GM19240 (cell line): ENCODE results near the gene SPATA2.
"Not testable (repeated sequence)": the region's sequence is repeated elsewhere in the genome, so short reads cannot be mapped to it uniquely, and the experiment has no call there.

Experiments
- DNase-seq: peaks from one replicate; pipeline ENCODE4 v3.0.0; 2011; ENCODE audit warnings: low spot score; ENCODE audit not compliant: insufficient read length

Gene SPATA2

DNA sequence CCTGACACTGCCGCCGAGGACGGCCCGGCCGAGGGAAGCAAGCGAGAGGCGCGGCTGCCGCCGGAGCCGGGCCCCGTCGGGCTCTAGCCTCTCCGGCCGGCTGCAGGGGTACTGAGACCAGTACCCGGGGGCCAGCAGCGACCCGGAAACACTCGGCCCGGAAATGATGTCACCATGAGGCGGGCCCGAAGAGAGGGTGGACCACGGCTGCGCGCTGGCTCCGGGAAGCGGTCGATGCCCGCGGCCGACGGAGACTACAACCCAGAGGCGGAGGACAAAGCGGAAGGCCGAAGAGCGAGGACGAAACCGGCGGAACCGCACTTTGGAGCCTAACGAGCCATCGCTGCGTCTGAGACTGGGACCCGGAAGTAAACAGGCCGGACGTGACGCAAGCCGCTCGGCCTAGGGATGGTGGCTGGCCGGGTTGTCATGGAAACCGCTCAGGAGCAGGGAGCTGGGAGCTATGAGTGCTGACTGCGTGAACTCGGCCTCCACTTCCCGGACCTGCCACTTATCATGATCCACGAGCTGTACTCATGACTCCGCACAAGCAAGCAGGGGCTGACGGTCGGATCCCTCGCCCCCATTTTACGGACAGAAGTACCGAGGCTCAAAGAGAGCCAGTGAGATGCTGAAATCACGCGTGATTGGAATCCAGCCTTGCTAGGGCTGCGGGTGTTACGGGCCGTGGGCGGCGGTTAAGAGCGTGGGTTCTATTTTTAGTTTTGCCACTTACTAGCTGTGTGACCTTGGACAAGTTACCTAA lies at the start of gene SPATA2:
Gene SPATA2 (minus strand): TSS at position 150 of the 766 bp plus-strand sequence. CDS start 7,039 bp downstream, outside the sequence.
- peak; percentile 95 for DNase-seq

- DNase-seq = no peak
Measured at GRCh38 chr20:49961413-49961812, 46.1 kb upstream of the SPATA2 start.

- DNase-seq = not testable (repeated sequence)
Measured at GRCh38 chr20:49957089-49957938, 42.0 kb upstream of the SPATA2 start.

DNA sequence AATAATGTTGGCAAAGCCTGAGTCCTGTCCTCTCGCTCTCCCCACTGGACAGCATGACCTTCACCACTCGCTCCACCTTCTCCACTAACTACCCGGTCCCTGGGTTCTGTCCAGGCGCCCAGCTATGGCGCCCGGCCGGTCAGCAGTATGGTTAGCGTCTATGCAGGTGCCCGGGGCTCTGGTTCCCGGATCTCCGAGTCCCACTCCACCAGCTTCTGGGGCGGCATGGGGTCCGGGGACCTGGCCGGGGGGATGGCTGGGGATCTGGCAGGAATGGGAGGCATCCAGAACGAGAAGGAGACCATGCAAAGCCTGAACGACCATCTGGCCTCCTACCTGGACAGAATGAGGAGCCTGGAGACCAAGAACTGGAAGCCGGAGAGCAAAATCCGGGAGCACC lies 41.4 kb upstream of the SPATA2 start:
- no peak for DNase-seq

DNA sequence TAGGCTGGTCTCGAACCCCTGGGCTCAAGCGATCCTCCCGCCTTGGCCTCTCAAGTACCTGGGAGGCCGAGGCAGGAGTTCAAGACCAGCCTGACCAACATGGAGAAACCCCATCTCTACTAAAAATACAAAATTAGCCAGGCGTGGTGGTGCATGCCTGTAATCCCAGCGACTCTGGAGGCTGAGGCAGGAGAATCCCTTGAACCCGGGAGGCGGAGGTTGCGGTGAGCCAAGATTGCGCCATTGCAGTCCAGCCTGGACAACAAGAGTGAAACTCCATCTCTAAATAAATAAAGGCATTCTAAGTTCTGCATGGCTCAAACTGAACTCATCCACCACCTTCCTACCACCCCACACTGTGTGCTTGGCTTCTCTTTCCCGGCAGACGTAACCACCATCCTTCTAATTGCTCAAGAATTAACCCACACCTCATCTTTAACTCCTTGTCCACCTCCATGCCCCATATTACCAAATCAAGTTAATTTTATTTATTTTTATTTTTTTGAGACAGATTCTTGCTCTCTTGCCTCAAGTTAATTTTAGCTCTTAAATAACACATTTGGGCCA lies 40.6 kb upstream of the SPATA2 start:
- DNase-seq = not testable (repeated sequence)

DNA sequence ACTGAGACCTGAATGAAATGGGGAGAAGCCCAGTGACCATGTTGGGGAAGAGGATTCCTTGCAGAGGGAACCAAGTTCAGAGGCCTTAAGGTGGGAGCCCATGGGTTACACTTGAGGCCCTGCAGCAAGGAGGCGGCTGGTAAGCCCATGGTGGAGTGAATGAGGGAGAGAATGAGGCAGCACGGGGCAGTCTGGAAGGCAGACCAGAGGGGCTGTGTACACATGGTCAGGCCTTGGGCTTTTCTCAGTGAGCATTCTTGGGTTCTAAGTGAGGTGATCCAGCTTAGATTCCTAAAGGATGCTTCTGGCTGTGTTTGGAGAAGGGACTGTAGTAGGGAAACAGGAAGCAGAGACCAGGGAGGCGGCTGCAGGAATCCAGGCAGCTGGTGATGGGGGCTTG lies 39.8 kb upstream of the SPATA2 start:
- no peak for DNase-seq

GRCh38 chr20:49951151-49951550 lies 35.8 kb upstream of the SPATA2 start:
- DNase-seq = no peak

GRCh38 chr20:49948809-49949507 lies 33.6 kb upstream of the SPATA2 start:
- DNase-seq = no peak

- no peak for DNase-seq
Measured at GRCh38 chr20:49948178-49948577, 32.8 kb upstream of the SPATA2 start.

DNA sequence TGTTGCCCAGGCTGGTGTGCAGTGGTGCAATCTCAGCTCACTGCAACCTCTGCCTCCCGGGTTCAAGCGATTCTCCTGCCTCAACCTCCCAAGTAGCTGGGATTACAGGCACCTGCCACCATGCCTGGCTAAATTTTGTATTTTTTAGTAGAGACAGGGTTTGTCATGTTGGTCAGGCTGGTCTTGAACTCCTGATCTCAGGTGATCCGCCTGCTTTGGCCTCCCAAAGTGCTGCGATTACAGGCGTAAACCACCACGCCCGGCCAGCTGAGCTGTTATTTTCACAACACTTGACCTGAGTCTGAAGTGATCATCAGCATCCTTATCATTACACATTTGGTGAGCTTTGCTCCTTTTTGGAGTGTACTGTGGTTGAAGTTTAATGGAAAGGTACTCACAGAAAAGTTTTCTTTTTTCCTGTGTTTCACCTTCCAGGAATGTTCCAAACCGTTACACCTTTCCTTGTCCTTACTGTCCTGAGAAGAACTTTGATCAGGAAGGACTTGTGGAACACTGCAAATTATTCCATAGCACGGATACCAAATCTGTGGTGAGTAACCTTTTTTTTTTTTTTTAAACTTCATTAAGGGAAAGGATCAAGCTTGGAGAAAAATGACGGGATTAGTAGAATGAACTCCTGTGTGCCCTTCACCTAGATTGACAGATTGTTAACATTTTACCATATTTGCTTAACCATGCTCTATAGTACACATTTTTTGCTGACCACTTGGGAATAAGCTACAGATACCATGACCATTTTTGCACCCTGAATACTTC lies 30.6 kb upstream of the SPATA2 start:
- no peak for DNase-seq

- DNase-seq = no peak
Measured at GRCh38 chr20:49945306-49945700, 30.0 kb upstream of the SPATA2 start.

GRCh38 chr20:49942942-49943341 lies 27.6 kb upstream of the SPATA2 start:
- DNase-seq = no peak

DNA sequence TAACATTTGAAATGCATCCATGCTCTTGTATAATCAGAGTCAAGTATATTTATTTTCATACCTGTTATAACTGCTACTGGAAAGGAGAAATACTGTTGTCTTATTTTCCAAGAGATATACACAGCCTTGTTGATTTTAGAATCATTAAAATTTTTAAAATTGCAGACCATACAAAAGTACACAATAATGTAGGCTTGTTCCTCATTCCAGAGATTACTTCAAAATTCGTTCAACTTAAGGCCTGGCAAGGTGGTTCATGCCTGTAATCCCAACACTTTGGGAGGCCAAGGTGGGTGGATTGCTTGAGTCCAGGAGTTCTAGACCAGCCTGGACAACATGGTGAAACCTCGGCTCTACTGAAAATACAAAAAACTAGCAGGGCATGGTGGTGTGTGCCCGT lies 27.0 kb upstream of the SPATA2 start:
- no peak for DNase-seq

GRCh38 chr20:49941456-49941855 lies 26.1 kb upstream of the SPATA2 start:
- no peak for DNase-seq

GRCh38 chr20:49938173-49939163 lies 23.1 kb upstream of the SPATA2 start:
- DNase-seq = no peak

- no peak for DNase-seq
Measured at GRCh38 chr20:49937027-49937929, 21.9 kb upstream of the SPATA2 start.

DNA sequence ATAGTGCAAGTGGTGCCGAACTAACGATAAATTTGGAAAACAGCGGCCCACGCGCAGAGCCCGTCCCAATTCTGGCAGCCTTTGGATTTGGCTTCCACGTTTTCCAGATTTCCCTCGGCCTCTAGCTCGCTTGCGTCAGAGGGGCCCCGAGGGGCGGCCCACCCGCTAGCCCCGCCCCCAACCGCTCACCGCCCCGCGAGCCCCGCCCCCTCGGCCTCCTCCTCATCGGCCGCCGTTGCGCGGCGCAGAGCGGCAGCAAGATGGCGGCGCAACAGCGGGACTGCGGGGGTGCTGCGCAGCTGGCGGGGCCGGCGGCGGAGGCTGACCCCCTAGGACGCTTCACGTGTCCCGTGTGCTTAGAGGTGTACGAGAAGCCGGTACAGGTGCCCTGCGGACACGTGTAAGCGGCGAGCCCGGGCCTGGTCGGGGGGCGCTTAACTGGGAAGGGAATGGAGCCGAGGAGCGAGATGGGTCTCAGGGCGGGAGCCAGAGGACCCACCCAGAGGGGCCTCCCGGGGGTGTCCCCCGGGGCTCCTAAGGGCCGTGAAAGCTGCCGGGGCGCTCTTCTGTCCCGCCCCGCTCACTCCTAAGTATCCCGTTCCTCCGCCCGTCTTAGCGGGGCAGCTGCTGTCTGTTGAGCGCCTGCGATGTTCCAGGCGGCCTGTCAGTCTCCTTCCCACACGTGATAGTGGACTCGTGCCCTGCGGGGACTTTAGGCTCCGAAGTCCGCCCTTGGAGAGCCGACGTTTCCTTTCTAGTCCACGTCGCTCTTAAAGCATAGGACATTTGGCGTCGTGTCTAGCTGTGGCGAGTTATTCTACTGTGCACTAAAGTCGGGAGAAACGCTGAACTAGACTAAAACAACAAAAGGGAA lies 21.1 kb upstream of the SPATA2 start, which contains the start of gene RNF114:
Gene RNF114 (plus strand): TSS at position 245 of the 874 bp plus-strand sequence. CDS start 16 bp downstream, at position 261.
- peak; percentile 88 for DNase-seq
